ENCODE measurements around the gene ADAM12.

GRCh38 chr10:126059076-126059826 is 329.0 kb downstream of the ADAM12 start:
- TF ChIP-seq CTCF (IDR thresholded peaks at IDR 0.05; ENCODE audit: low read length) (no peak), EZH2 (optimal IDR thresholded peaks at IDR 0.05; ENCODE audit: low read depth, low read length) (no peak)
